K562 (cell line): ENCODE results near the gene CDC42EP2. TPM values are rescaled to one million over a fixed set of nuclear protein-coding genes. Genes with fewer than 3 reads are reported as not detected.

Experiments
- ELF4 ChIP-seq: fragments of 450-650 bp; formaldehyde crosslinking; IDR thresholded peaks from 2 replicates; pipeline ENCODE4 v1.4.0; 2022; ENCODE audit warnings: missing genetic modification characterization
- FOXK2 ChIP-seq, 2 experiments: fragments of 450-650 bp; IDR thresholded peaks in 1 of 2; conservative IDR thresholded peaks in 1 of 2; 2 replicates each; pipeline ENCODE4 v1.6.1; 2016; ENCODE audit warnings: low read depth in 2 of 2, mild to moderate bottlenecking in 1 of 2
- HDAC3 ChIP-seq: fragments of 450-650 bp; IDR thresholded peaks from 2 replicates; pipeline ENCODE4 v1.6.1; 2018; ENCODE audit warnings: borderline replicate concordance, mild to moderate bottlenecking, moderate library complexity; ENCODE audit not compliant: partially characterized antibody
- HLTF ChIP-seq: fragments of 450-650 bp; IDR thresholded peaks from 2 replicates; pipeline ENCODE4 v1.6.1; 2016
- KAT8 ChIP-seq: fragments of 450-650 bp; IDR thresholded peaks from 2 replicates; pipeline ENCODE4 v1.6.1; 2016; ENCODE audit warnings: low read depth, mild to moderate bottlenecking
- L3MBTL2 ChIP-seq: fragments of 450-650 bp; IDR thresholded peaks from 2 replicates; pipeline ENCODE4 v1.6.1; 2016; ENCODE audit warnings: mild to moderate bottlenecking, moderate library complexity
- NFXL1 ChIP-seq: fragments of 450-650 bp; formaldehyde crosslinking; IDR thresholded peaks from 2 replicates; pipeline ENCODE4 v1.4.0; 2021; ENCODE audit warnings: mild to moderate bottlenecking
- PPARD ChIP-seq: fragments of 250-450 bp; sonication (Bioruptor Pico); IDR thresholded peaks from 2 replicates; pipeline ENCODE4 v1.8.0; 2022; ENCODE audit warnings: inconsistent platforms, mild to moderate bottlenecking, moderate library complexity
- RBM34 ChIP-seq: fragments of 200-400 bp; formaldehyde crosslinking; IDR thresholded peaks from 2 replicates; pipeline ENCODE4 v1.6.1; 2018; ENCODE audit warnings: low read length, borderline replicate concordance; ENCODE audit not compliant: insufficient read depth
- SMARCA4 ChIP-seq: fragments of 450-650 bp; IDR thresholded peaks from 2 replicates; pipeline ENCODE4 v1.6.1; 2016
- ZBTB12 ChIP-seq: fragments of 250-450 bp; sonication (Bioruptor Pico); IDR thresholded peaks from 2 replicates; pipeline ENCODE4 v1.4.0; 2020
- ZC3H8 ChIP-seq: fragments of 450-650 bp; IDR thresholded peaks from 2 replicates; pipeline ENCODE4 v1.6.1; 2017
- ZFP36 ChIP-seq: fragments of 150-350 bp; IDR thresholded peaks from 2 replicates; pipeline ENCODE4 v1.6.1; 2018; ENCODE audit warnings: low read length, low read depth; ENCODE audit not compliant: partially characterized antibody
- ZNF277 ChIP-seq: fragments of 250-450 bp; sonication (Bioruptor Pico); IDR thresholded peaks from 2 replicates; pipeline ENCODE4 v1.8.0; 2022; ENCODE audit warnings: inconsistent platforms, mild to moderate bottlenecking, moderate library complexity, borderline replicate concordance
- ZNF408 ChIP-seq: fragments of 250-450 bp; sonication (Bioruptor Pico); IDR thresholded peaks from 2 replicates; pipeline ENCODE4 v1.4.0; 2020; ENCODE audit warnings: low read depth, mild to moderate bottlenecking, moderate library complexity
- ZNF507 ChIP-seq: conservative IDR thresholded peaks from 2 replicates; pipeline ENCODE4 v1.6.1; 2017; ENCODE audit warnings: missing genetic modification characterization, missing compliant biosample characterization
- ZNF609 ChIP-seq: sonication (generic); formaldehyde crosslinking; IDR thresholded peaks from 2 replicates; pipeline ENCODE4 v1.8.1; 2023; ENCODE audit warnings: missing genetic modification reagents, mild to moderate bottlenecking, borderline replicate concordance
- ZNF766 ChIP-seq: fragments of 200-800 bp; sonication (Bioruptor generic); conservative IDR thresholded peaks from 2 replicates; pipeline ENCODE4 v1.6.1; 2016; ENCODE audit warnings: missing genetic modification characterization, missing compliant biosample characterization
- ZSCAN32 ChIP-seq: fragments of 450-650 bp; formaldehyde crosslinking; IDR thresholded peaks from 2 replicates; pipeline ENCODE4 v1.4.0; 2020; ENCODE audit warnings: mild to moderate bottlenecking, moderate library complexity
- polyA plus RNA-seq, 8 experiments: library from polyadenylated mRNA; depleted of rRNA in 4 of 8; stranded (reverse) in 5 of 8; unstranded in 3 of 8; fragments of >200 nt; fragmentation: Nextera tagmentation in 2 of 8; fragmentation: Illumina TruSeq in 1 of 8; extraction: Ambion mirVana in 2 of 8; extraction: Trizol in 1 of 8; gene quantifications; 2 replicates each; pipeline versions ENCODE4 v1.2.1 to v1.2.3, GENCODE V29; 2011 to 2014; ENCODE audit warnings: inconsistent platforms in 1 of 8, missing spikeins in 1 of 8
- total RNA-seq, 7 experiments: library from RNA; depleted of rRNA in 6 of 7; stranded (reverse); fragments of >200 nt in 6 of 7; fragmentation: Illumina TruSeq in 2 of 7; extraction: Trizol in 2 of 7; gene quantifications; 2 replicates each; pipeline versions ENCODE4 v1.2.1 to v1.2.3, GENCODE V29; 2011 to 2021; ENCODE audit warnings: low replicate concordance in 1 of 7
- TF ChIP-seq, protein P1 (sequence below): sonication (generic); formaldehyde crosslinking; IDR thresholded peaks from 2 replicates; pipeline ENCODE4 v1.8.1; 2023; ENCODE audit warnings: mild to moderate bottlenecking, missing genetic modification reagents

The CDC42EP2 gene
- total and polyA plus RNA-seq, 9 of the 15 experiments (the other 6 are each of a cell fraction or from before 2014, with no cell fraction given) = 0.27 to 3.5 (median 0.83) TPM; not detected in 1

- TF ChIP-seq ZSCAN32 (CRISPR knock-in tag) (no peak), PPARD (no peak), ZNF277 (CRISPR knock-in tag) (no peak), HLTF (no peak), ZC3H8 (no peak), SMARCA4 (no peak; the same call in 1 of the 2 replicates), ZNF609 (CRISPR knock-in tag) (no peak), ELF4 (CRISPR knock-in tag) (no peak), ZNF408 (CRISPR knock-in tag) (no peak), ZFP36 (no peak), ZNF507 (no peak), ZNF766 (CRISPR knock-in tag) (no peak), RBM34 (no peak), NFXL1 (no peak), L3MBTL2 (0 out of 2 replicates have a peak, but pooled peaks have one; percentile 23), HDAC3 (no peak), KAT8 (no peak), FOXK2 (conservative IDR thresholded peaks at IDR 0.05 in 1 of 2, IDR thresholded peaks at IDR 0.05 in 1 of 2; ENCODE audit: low read depth in 2 of 2) (no peak; a peak in 1 of 4 replicates), ZBTB12 (CRISPR knock-in tag) (no peak)
- TF ChIP-seq, protein P1, sequence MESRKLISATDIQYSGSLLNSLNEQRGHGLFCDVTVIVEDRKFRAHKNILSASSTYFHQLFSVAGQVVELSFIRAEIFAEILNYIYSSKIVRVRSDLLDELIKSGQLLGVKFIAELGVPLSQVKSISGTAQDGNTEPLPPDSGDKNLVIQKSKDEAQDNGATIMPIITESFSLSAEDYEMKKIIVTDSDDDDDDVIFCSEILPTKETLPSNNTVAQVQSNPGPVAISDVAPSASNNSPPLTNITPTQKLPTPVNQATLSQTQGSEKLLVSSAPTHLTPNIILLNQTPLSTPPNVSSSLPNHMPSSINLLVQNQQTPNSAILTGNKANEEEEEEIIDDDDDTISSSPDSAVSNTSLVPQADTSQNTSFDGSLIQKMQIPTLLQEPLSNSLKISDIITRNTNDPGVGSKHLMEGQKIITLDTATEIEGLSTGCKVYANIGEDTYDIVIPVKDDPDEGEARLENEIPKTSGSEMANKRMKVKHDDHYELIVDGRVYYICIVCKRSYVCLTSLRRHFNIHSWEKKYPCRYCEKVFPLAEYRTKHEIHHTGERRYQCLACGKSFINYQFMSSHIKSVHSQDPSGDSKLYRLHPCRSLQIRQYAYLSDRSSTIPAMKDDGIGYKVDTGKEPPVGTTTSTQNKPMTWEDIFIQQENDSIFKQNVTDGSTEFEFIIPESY = no peak
Observed at GRCh38 chr11:65366340-65366773, 51.7 kb downstream of the CDC42EP2 start (continued).
